GM19025 (cell line): ENCODE measurements around the gene RAB5B.

Experiments used
- ATAC-seq: cut with Tn5 transposase; IDR thresholded peaks from one replicate; pipeline ENCODE4 v1.9.1; 2021; ENCODE audit warnings: mild to moderate bottlenecking, low read depth, moderate library complexity; ENCODE audit not compliant: unreplicated experiment

Gene RAB5B

DNA sequence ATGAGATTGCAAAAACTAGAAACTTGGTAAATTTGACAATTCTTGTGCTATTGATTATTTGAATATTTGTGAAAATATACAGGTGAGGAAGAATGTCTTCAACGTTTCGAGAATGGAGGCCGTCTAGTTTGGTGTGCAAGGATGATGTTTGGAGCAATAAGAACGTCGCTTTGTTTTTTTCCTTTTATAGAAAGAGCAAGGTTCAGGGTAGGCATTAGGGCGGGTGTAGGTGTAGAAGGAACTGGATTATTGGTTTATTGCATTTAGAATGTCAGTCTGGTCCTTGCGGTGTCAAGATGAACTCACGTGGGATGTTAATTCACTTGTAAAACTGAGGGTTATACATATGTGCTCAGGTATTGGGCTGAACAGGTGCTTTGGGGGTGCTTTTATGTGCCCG is 69.0 kb downstream of the RAB5B start:
- no peak for ATAC-seq
